Measurements from ENCODE around the gene SND1.
"Not testable (repeated sequence)": the region's sequence is repeated elsewhere in the genome, so short reads cannot be mapped to it uniquely, and the experiment has no call there.

The SND1 gene

DNA sequence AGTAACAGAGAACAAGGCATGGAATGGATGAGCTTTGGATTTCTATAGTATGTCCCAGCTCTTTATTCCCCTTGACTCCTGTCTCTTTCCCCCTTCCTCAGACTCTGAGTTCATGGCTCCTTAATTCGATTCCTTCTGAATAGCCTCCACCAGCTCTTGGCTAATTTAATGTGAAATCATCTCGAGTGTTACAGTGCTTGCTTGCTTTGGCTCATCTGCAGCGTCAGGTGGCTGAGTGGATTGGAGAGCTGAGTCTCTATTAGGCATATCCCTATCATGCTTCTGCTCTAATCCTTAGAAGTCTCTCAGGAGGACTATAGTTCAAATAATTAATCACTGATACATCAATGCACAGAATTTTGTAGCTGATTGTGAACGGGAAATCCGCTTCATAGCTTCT is 244.7 kb downstream of the SND1 start:
- no peak for DNase-seq

DNA sequence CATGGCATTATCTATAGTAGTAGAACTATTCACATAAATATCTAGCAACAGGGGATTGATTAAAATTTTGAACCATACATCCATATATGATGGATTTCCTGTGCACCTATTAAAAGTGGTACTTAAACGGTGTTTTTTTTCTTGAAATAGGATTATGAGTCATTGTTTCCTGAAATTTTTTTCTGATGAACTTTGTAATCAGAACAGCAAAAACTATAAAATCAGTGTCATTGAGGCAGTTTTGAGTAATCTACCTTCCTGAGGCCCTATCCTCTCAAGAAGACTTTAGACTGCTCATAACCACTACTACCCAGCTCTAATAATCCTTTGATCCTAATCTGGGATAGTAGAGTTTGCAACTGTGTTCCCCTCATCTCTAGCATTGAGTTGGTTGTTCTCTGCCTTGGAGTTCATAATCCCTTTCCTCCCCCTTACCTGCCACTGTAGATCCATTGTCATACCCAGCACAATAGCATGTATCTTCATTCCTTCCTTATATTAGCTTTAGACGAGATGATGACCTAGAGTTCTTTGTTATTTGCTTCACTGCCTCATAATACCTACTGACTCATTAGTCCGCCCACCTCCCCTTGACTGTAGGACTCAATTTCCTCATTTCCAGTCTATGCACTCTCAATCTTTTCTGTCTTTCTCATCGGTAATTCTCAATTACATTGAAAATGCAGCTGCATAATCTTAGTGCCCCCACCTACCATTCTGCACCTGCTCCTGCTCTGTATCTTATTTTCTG is 245.9 kb downstream of the SND1 start:
- no peak for DNase-seq

DNA sequence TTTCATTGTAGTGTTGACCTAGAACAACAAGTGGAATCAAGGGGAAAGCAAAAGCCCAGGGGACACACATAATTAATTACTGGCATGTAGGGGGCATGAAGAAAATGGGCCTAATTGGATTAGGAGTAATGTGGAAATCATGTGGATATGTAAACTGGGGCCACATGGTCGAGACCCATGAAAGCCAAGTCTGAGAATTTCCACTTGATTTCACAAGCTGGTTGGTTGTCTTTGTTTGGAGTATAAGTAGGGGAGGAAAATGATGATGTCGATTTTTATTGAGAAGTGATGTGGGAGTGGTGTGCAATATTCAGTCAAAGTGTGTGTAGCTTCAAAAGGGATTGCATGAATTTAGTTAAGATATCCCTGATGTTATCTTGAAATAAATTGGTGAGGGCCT is 247.4 kb downstream of the SND1 start:
- no peak for DNase-seq

DNA sequence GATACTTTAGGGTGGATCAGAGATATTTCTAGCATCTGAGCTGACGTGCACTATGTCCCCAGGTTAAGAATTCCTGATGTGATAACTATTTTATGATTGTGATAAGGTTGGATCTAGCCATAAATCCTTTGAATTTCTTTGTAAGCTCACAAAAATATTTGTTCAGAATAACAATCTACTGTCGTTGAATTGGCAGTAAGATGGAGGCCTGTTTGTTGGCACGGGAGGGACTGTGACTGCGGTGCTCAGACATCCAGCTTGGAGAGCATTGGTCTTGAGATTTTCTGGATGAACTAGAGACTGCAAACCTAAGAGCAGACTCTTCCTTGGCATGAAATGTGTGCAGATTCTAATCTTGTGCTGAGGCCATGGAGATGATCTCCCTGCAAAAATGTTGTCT is 248.1 kb downstream of the SND1 start:
- DNase-seq = no peak

DNA sequence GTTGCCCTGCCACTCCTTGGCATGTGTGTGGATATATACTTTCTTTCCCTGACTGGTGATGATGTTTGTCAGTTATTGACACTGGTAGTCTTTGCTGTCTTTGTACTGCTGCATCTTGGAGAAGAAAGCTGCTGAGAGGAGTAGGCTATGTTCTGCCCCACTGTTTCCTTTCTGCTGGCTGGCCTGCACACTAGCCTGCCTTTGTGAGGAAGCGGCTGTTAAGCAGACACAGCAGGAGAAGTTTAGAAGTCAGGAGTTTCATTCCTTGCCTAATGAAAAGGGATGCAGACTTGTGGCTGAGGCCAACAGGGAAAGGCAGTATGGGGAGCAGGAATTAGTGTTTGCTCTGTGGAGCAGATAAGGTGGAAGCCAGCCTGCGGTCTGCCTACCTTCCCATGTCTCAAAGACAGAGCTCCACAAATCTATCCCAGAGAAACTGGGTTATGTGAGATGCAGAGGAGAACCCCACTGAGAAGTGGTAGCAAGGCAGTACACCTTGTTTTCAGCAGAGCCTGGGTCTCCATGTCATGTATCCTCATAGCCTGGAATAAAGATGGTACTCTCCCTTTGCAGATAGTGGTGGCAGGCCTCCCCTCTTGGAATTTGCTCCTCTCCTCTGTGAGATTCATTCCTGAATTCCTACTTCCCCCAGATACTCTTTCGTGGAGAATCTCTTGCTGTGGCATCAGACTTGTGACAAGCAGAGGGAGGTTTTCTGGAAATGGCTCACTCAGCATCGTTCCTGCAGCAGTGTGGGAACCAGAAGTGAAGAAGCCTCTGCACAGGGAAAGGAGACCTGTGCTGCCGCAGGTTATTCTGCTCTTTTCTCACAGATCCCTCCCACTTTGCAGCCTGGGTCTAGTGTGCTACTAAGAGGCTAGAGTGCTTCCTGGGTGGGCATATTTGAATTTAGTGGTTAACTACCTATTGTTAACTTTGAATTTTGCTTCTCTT is 249.0 kb downstream of the SND1 start:
- no peak for DNase-seq

DNA sequence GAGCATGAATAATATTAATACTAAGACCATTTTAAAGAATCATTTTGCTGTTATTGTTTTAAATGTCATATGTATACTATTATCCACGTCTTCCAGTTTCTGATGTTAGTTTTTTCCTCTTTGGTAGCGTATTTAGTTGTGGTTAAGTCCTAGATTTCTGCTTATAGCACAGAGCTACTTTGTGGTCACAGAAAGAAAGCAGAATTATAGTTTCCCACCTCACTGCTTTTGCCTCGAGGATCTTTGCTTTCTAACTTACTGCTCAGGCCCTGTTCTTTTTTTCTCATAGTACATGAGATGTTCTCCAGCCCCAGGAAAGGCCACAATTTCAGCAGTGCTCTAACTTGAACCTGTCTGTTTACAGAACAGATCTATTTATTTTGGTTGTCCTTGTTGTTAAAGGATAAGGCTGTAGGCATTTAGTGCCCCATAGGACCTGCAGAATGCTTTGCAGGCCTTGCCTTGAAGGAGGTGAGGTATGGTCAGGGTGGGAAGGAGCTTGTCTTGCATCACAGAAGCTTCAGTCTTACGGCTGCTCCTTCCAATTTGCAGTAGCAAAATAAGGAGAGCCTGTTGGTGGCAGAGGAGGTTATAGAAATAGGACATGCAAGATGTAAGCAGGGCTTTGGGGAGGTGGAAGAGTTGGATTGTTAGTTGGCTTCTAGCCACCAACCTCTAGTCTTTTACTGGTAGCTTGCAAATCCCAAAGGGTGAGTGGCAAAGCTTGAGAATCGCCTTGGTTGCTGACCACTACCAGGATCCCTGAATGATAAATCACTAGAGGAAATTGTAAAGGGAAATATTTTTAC is 250.1 kb downstream of the SND1 start:
- no peak for DNase-seq

DNA sequence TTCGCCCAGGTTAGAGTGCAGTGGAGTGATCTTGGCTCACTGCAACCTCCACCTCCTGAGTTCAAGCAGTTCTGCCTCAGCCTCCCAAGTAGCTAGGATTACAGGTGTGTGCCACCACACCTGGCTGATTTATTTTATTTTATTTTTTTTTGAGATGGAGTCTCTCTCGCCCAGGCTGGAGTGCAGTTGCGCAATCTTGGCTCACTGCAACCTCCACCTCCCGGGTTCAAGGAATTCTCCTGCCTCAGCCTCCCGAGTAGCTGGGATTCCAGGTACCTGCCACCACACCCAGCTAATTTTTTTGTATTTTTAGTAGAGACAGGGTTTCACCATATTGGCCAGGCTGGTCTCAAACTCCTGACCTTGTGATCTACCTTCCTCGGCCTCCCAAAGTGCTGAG is 250.8 kb downstream of the SND1 start:
- DNase-seq = not testable (repeated sequence)

DNA sequence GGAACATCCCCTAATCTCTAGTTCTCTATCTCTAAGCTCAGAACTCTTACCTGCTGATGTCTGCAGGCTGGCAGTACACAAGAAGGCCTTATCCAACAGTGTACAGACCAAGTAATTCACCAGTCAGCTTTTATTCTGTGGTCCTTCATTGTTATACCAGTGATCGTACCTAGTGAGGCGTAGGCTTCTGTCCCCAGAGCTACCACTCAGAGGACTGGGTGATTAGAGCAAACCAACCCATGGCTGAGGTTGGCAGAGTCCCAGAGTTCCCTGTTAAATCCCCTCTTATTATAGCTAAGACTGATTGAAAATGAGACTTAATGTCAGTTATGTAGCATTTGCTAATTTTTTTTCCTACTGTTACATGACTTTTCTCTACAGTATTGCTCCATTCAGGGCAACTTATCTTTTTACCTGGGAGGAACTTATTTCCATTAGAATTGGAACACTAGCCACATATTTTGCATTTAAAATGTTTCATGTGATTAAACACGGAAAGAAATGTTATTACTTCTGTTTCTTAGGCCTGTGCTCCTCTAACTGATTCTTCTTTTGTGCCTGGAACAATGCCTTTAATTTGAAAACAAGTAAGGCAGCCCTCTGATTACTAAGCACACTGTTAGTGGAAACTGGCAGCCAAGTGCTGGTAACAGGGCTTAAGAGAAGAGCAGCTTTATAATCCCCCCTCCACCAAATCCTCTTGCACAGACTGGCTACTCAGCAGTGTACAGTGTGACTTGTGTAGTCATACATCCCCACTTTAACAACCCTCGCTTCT is 252.1 kb downstream of the SND1 start:
- no peak for DNase-seq

DNA sequence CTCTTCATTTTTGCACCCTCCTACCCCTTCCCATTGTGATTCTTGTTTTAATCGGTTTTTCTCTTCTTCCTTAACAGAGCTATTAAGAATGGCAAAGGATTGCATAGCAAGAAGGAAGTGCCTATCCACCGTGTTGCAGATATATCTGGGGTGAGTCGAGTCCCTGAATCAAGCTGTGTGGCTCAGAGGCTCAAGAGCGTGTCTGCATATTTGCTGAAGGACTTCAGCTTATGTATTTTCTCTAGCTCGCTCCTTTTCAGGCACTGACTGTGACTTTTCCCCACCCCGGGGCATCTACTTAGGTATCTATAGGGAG is 252.6 kb downstream of the SND1 start:
- no peak for DNase-seq

DNA sequence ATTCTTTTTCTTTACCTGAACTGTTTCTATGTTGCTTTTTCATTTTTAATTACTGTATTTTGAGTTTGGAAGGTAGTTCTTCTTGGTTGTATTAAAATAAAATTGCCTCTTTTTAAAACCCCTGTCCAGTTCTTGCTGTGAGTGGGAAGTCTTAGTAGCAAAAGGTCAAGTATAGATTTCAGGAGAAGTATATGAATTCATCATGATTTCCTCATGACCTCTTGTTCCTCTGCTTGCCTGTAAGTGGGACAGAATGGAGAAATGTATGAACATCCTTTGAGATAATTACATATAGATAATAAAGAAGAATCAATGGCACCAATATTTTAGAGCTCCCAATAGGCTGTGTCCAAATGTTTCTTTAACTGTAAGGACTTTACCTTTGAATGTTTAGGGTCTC is 253.0 kb downstream of the SND1 start:
- no peak for DNase-seq

DNA sequence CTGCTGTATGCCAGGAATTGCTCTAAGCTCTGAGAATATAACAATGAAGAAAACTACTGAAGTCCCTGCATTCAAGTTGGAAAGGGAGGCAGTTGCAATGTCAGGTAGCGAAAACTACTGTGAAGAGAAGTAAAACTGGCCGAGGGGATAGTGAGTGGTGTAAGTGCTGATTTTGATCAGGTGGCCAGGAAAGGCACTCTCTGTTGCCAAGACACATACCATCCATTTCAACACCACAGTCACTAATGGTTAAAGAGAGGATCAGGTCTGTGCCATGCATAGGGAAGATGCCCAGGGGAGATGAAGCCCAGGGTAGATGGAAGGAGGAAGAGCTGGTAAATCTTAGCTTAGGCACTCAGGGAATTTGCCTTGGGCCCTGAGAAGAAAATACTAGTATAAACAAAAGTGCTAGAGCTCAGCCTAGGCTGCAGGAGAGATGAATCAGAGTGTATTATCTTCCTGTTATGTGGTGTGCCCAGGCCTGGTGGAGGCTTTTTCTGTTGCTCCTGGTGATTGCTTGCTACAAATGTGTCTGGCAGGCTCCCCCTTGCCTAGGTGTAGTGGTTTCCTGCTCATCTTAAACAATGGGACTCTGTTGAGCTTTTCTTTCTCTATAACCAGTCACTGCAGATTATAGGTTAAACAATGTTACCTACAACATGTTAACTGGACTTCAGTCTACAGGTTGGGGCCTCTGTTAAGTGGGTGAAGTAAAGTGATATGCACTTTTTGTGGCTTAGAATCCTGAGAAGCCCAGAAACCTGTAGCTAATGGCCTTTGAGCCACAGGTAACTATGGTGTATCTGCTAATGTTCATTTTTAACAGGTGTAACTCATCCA is 253.7 kb downstream of the SND1 start:
- DNase-seq = no peak

DNA sequence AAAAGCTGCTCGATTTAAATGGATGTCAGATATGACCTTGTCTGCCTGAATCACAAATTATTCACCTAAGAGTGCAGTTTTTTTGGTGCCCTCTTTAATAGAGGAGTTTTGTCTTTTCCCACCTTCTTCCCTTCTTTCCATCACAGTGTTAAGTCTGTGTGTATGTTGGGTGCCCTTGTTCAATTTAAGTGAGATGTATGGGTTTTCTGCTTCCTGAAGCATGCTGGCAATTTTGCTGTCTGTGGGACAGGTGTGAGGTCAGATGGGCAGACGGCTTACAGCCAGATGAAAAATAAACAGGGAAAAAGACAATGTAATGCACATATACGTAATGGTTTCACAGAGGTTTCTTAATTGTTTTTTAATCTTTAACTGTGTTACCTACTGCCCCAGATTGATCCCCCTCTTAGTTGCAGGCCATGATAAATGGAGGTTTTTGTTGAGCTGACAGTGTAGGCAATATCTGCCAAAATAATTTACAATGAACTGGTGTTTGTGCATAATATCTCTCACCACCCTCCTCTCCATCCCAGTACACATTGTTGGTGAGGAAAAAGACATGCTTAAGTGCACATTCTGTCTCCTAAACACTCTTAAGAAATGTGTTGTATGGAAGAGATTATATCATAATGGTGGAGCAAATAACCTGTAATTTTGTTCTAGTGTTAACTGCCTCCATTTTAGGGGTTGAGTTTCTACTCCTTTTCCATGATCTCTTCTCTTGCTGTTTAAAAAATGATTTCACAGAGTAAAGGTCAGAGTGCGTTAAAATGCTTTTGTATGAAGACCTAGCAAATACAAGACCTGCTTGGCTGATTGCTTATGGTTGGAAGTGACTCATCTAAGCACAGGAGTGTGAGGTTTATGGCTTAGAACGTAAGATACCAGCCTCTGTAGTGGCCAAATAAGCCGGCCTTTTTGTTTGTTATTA is 255.4 kb downstream of the SND1 start:
- DNase-seq = peak; percentile 34

DNA sequence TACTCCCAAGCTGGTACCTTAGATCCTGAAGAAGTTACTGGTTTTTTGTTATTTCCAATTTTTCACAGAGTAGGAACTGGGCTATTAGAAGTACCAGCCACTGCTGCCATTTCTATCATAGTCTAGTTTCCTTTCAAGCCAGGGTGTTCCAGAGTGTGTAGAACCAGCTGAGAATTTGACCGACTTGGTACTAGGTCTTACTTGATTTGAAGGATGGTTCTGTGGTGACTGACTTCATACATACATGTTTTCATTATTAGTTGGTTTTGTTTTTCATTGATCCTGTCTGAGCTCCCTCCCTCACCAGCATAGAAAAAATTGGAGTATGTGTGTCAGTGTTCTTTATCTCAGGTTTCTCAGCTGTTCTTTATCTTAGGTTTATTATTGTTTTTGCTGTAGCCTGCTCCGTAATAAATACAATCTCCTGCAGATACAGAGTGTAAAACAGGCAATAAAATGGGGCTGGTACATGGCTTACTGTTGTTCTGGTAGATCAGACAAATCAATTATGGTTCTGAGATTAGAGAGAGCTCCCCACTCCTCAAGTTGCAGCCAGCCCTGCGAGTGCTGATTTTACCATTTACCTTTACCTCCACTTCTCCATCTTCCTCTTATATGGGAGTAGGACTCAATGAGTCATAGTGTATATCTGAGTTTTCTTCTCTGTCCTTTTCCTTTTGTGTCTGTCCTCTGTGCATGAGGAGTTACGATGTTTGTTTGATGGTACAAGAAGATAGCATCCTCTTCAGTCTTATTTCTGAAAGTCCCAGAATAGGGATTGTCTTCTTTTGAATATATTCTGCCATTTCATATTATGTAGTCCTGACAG is 256.6 kb downstream of the SND1 start:
- DNase-seq = no peak

DNA sequence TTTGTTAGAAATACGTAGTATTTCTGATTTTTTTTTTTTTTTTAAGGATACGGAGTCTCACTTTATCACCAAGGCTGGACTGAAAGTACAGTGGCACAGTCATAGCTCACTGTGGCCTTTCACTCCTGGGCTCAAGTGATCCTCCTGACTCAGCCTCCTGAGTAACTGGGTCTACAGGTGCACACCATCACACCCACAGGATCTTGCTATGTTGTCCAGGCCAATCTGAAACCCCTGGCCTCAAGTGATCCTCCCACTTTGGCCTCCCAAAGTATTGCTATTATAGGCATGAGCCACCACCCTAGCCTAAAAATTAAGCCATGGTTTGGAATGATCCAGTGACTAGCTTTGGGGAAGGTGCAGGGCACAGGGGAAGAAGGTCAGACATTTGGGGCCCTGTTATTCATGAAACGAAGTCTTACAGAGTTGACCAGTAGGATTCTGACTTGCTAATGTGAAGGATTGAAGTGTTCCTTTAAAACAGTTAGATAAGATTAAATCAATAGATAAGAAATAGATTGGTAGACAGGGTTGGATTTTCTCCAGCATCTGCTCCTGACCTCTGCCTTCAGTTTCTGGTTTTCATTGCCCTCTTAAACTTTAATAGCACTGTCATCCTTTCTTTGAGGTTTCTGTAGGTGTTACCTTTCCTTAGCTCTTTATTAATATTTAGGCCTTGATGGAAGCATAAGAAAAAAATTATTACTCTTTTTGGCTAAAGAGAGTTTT is 257.6 kb downstream of the SND1 start:
- no peak for DNase-seq

DNA sequence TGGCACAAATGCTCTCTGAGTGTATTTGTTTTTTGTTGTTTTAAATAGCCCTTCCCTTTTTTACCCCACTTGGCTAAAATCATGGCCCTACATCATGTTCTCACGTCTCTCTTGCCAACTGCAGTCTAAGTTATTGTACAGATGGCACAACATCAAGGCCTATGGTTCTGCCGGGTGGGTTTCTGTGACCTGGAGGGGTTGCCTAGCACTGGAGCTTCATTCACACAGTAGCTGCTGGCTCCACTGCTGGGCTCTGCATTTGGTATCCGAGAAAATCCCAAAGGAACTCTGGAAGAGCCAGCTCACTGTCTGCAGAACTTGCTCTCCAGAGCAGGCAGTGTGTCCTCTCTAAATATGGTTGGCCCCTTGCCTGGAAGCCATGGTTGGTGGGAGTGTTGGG is 258.7 kb downstream of the SND1 start:
- no peak for DNase-seq

DNA sequence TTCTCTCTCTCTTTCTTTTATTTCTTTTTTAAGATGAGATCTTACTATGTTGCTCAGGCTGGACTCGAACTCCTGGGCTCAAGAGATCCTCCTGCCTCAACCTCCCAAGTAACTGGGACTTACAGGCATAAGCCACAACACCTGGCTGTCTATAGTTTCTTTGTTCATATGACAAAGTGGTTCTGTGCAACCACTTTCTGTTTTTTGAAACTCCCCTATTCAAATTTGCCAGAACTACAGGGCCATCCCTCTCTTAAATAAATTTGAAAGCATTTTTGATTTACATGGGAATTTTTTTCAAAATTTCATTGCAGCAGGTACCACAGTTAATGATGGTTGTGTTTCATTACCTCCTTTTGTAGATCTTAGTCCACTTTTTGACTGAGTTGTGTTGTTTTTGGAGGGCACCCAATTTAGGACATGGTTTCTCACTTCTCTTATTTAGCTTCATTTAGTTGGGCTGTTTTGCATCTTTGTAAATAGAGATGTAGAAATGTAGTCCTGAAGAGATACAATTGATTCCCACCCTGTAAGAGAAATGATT is 260.0 kb downstream of the SND1 start:
- DNase-seq = no peak

DNA sequence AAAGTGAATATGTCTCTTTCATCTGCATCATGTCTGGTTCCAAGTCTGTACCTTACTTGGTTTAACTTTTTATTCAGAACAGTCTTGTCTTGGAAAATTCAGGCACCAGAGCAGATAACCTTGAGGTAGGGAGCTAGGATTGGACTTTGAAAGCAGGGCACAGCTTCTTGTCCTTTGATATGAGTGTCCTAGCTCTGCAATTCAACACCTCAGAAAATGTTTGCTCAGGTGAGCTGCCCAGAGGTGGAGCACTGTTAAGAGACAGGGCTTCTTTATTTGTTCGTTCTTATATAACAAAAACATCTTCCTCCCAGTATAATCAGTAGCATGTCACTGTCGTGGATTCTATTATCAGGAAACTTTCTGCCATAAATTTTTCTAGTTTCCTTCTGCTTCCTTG is 260.9 kb downstream of the SND1 start:
- no peak for DNase-seq

DNA sequence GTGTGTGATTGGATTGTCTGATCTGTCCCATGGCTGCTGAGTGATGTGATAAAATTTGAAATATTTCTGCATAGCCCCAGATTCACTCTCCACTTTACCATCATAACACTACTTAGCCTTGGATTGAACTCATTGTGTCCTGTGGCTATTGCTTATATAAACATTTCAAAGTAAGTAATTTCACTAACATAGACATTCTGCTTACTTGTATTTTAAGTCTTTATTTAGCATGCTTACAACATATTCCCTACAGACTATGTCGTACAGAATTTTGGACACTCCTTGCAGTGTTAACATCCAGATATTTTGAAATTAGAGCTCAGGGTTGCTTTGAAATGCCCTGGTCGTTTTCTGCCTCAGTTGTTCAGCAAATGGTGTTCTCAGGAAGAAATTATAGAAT is 261.7 kb downstream of the SND1 start:
- DNase-seq = no peak

DNA sequence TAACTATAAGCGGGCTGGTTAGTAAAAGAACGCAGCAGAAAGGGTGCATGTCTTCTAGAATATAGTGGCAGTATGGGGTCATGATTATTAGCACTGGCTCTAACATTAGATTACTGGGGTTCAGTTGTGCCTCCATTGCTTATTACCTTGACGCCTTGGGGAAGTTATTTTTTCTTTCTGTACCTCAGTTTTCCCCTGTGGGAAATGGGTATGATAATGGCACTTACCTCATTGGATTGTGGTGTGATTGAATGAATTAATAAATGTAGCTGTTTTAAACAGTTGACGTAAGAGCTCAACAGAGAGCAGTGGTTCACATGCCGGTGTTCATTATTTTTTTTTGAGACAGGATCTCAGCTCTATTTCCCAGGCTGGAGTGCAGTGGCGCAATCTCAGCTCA is 262.7 kb downstream of the SND1 start:
- DNase-seq = no peak

Data from NCI-H2081 treated with DMSO at 0.1 percent for 48 hours (cell line).